NCI-H1048 (cell line): ENCODE data around the gene TPRG1L.

Source experiments
- DNase-seq: peaks from one replicate; lab custom pipeline; 2025; lab: John Stamatoyannopoulos, UW

Gene TPRG1L

GRCh38 chr1:3593745-3594144 is 31.1 kb upstream of the TPRG1L start:
- no peak for DNase-seq

GRCh38 chr1:3594706-3595377 is 30.0 kb upstream of the TPRG1L start:
- no peak for DNase-seq

- DNase-seq = no peak
Measured at GRCh38 chr1:3595949-3596348, 28.9 kb upstream of the TPRG1L start.

- DNase-seq = no peak
Measured at GRCh38 chr1:3596663-3597598, 27.9 kb upstream of the TPRG1L start.

GRCh38 chr1:3597599-3597964 is 27.2 kb upstream of the TPRG1L start:
- no peak for DNase-seq

GRCh38 chr1:3598051-3598491 is 26.7 kb upstream of the TPRG1L start:
- no peak for DNase-seq

GRCh38 chr1:3598522-3599285 is 26.1 kb upstream of the TPRG1L start:
- DNase-seq = no peak

- DNase-seq = no peak
Measured at GRCh38 chr1:3599286-3599811, 25.5 kb upstream of the TPRG1L start.

GRCh38 chr1:3599816-3600215 is 25.0 kb upstream of the TPRG1L start:
- no peak for DNase-seq

GRCh38 chr1:3600354-3600753 is 24.5 kb upstream of the TPRG1L start:
- no peak for DNase-seq

- no peak for DNase-seq
Measured at GRCh38 chr1:3601743-3602142, 23.1 kb upstream of the TPRG1L start.

- DNase-seq = no peak
Measured at GRCh38 chr1:3602375-3602774, 22.4 kb upstream of the TPRG1L start.

- no peak for DNase-seq
Measured at GRCh38 chr1:3603156-3603555, 21.7 kb upstream of the TPRG1L start.

- no peak for DNase-seq
Measured at GRCh38 chr1:3603571-3604467, 21.0 kb upstream of the TPRG1L start.

GRCh38 chr1:3604468-3604974 is 20.3 kb upstream of the TPRG1L start:
- DNase-seq = no peak

- no peak for DNase-seq
Measured at GRCh38 chr1:3604997-3605823, 19.6 kb upstream of the TPRG1L start.

GRCh38 chr1:3606779-3607702 is 17.8 kb upstream of the TPRG1L start:
- DNase-seq = no peak

GRCh38 chr1:3607703-3608065 is 17.1 kb upstream of the TPRG1L start:
- no peak for DNase-seq

- DNase-seq = no peak
Measured at GRCh38 chr1:3608154-3608553, 16.7 kb upstream of the TPRG1L start.
